ENCODE measurements around the gene JAZF1. TPM values are rescaled to one million over a fixed set of nuclear protein-coding genes. Genes with fewer than 3 reads are reported as not detected.

Gene JAZF1
- total RNA-seq, 1 experiment from 2014 or later = 9.1 TPM

- no peaks in the 10 kb centered on the region for H3K79me2 ChIP-seq (ENCODE audit: insufficient read depth, low read length)
- DNase-seq = no peak
- no peaks in the 10 kb centered on the region; a peak in 3 of 7 replicates for H3K36me3 Mint-ChIP-seq (ENCODE audit: insufficient read depth in 1 of 3, low read depth in 3 of 3)
- H4K8ac ChIP-seq (replicated peaks; ENCODE audit: insufficient read length, low read depth, low read length) = no peak overlapping the region
- H4K5ac ChIP-seq (ENCODE audit: insufficient read length, low read depth, low read length) = no peak overlapping the region
- no peak overlapping the region for H2BK12ac ChIP-seq (ENCODE audit: insufficient read length, low read depth, low read length)
- H3K18ac ChIP-seq (ENCODE audit: insufficient read length, low read depth, low read length) = no peak overlapping the region
- no peak overlapping the region for H3K14ac ChIP-seq (ENCODE audit: insufficient read depth, low read length)
- H2BK5ac ChIP-seq (ENCODE audit: insufficient read length, low read length) = no peak overlapping the region
- H4K20me1 ChIP-seq (ENCODE audit: control insufficient read depth, insufficient read depth, insufficient read length) = no peaks in the 10 kb centered on the region
- no CpG with 5 or more reads among the region's 4 CpGs for WGBS (ENCODE audit: extremely low coverage, insufficient read length, low lambda C conversion rate)
- no peak overlapping the region for H2BK15ac ChIP-seq (ENCODE audit: low read depth, low read length)
- no peak overlapping the region for H3K27ac Mint-ChIP-seq
- H3K4me3 Mint-ChIP-seq = no peak overlapping the region
- H3K27me3 Mint-ChIP-seq (ENCODE audit: low read depth) = no peaks in the 10 kb centered on the region
- no peak for TF ChIP-seq CTCF (conservative IDR thresholded peaks at IDR 0.05)
- no peaks in the 10 kb centered on the region for H3K27me3 ChIP-seq (ENCODE audit: insufficient read depth, low read length)
- no peak overlapping the region for H2AK5ac ChIP-seq (ENCODE audit: insufficient read length, low read length)
- no peaks in the 10 kb centered on the region for H3K9me3 ChIP-seq (ENCODE audit: control insufficient read depth, low read depth, low read length)
- H3K4me1 ChIP-seq (ENCODE audit: insufficient read depth, low read length) = peaks cover 3% of the 10 kb centered on the region; the same call in 1 of the 2 replicates
- H3K9ac ChIP-seq (ENCODE audit: extremely low read depth, insufficient read length, low read length) = no peak overlapping the region
- no peaks in the 10 kb centered on the region for H3K79me1 ChIP-seq (ENCODE audit: insufficient read depth, low read depth, low read length, poor library complexity, severe bottlenecking)
- no peaks in the 10 kb centered on the region for H3K9me3 Mint-ChIP-seq
- H2AFZ ChIP-seq (ENCODE audit: low read length) = no peak overlapping the region
- no peak overlapping the region for H3T11ph ChIP-seq (ENCODE audit: low read length)
- no peak overlapping the region for H3K4ac ChIP-seq (ENCODE audit: low read depth, low read length)
- H3K27ac ChIP-seq (ENCODE audit: insufficient read length, low read depth, low read length) = no peak overlapping the region
- H2BK120ac ChIP-seq (ENCODE audit: low read depth, low read length, poor library complexity, severe bottlenecking) = no peak overlapping the region
- no peak overlapping the region for H3K56ac ChIP-seq (ENCODE audit: insufficient read length, low read depth, low read length)
- H4K91ac ChIP-seq (ENCODE audit: insufficient read length, low read depth, low read length) = no peak overlapping the region
- H3K23ac ChIP-seq (ENCODE audit: insufficient read length, low read depth, low read length) = no peak overlapping the region
- no peak overlapping the region for H2BK20ac ChIP-seq (ENCODE audit: low read depth, low read length, poor library complexity, severe bottlenecking)
- H3K23me2 ChIP-seq (ENCODE audit: insufficient read length, low read depth, low read length, poor library complexity, severe bottlenecking) = no peaks in the 10 kb centered on the region
- peaks cover 2 to 16% of the 10 kb centered on the region in 2 experiments; a peak in 3 of 4 replicates for H3K4me1 Mint-ChIP-seq
- no peak overlapping the region for H3K4me2 ChIP-seq (ENCODE audit: insufficient read depth, insufficient read length, low read length)
These were observed 70.1 kb downstream of the JAZF1 start for GRCh38 chr7:28110427-28111012.
